ENCODE data around the gene AUTS2.

DNA sequence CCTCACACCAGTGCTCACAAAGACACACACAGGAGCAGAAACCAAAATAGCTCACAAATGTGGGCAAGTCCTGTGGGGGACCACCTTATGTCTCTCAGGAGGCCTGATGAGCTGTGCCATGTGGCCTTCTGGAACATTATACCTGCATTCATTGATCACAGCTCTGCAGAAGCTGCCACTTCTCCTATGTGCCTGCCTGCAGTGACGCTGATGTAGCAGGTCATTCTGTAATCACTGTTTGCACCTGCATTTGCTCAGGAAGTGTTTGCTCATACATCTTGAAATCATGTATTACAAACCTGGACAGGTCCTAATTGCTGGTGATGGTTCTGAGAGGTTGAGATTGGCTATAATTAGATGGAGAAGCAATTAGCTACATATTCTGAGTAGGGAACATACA is 310.2 kb downstream of the AUTS2 start:
- TF ChIP-seq, protein P1, sequence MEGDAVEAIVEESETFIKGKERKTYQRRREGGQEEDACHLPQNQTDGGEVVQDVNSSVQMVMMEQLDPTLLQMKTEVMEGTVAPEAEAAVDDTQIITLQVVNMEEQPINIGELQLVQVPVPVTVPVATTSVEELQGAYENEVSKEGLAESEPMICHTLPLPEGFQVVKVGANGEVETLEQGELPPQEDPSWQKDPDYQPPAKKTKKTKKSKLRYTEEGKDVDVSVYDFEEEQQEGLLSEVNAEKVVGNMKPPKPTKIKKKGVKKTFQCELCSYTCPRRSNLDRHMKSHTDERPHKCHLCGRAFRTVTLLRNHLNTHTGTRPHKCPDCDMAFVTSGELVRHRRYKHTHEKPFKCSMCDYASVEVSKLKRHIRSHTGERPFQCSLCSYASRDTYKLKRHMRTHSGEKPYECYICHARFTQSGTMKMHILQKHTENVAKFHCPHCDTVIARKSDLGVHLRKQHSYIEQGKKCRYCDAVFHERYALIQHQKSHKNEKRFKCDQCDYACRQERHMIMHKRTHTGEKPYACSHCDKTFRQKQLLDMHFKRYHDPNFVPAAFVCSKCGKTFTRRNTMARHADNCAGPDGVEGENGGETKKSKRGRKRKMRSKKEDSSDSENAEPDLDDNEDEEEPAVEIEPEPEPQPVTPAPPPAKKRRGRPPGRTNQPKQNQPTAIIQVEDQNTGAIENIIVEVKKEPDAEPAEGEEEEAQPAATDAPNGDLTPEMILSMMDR (conservative IDR thresholded peaks at IDR 0.05 in 1 of 2, IDR thresholded peaks at IDR 0.05 in 1 of 2; ENCODE audit: low read depth in 1 of 2, low read length in 2 of 2) = no peak
- TF ChIP-seq EZH2 (IDR thresholded peaks at IDR 0.05; ENCODE audit: low read length, missing control alignments) = no peak
